DMS 273 (cell line): ENCODE measurements around the gene CACNA1G.

Experiments
- DNase-seq: peaks from one replicate; lab custom pipeline; 2025; ENCODE audit not compliant: unreplicated experiment; lab: John Stamatoyannopoulos, UW

Gene CACNA1G

GRCh38 chr17:50665838-50666237, 105.3 kb downstream of the CACNA1G start:
- DNase-seq: no peak

GRCh38 chr17:50666316-50666715, 105.8 kb downstream of the CACNA1G start:
- no peak for DNase-seq

GRCh38 chr17:50667259-50668024, 106.9 kb downstream of the CACNA1G start:
- no peak for DNase-seq

- no peak for DNase-seq
Measured at GRCh38 chr17:50668025-50668837, 107.7 kb downstream of the CACNA1G start.

- DNase-seq: no peak
Measured at GRCh38 chr17:50668838-50669581, 108.5 kb downstream of the CACNA1G start.

GRCh38 chr17:50672071-50672470, 111.6 kb downstream of the CACNA1G start:
- DNase-seq: no peak

- DNase-seq: no peak
Measured at GRCh38 chr17:50672831-50673551, 112.5 kb downstream of the CACNA1G start.

GRCh38 chr17:50675190-50675589, 114.7 kb downstream of the CACNA1G start:
- no peak for DNase-seq

- peak; percentile 77 for DNase-seq
Measured at GRCh38 chr17:50675627-50676026, 115.1 kb downstream of the CACNA1G start.

- DNase-seq: no peak
Measured at GRCh38 chr17:50676065-50676975, 115.8 kb downstream of the CACNA1G start.
